Eye (tissue), 1 donor: ENCODE measurements around the gene SLC24A1.
A peak's percentile ranks its signal among the peaks of the same experiment; 100 is the strongest.

Experiments
- DNase-seq: peaks from one replicate; pipeline ENCODE4 v3.0.0-alpha.2; 2015

The SLC24A1 gene

GRCh38 chr15:65619626-65620290 is 2.0 kb upstream of the SLC24A1 start:
- DNase-seq = no peak

- DNase-seq = no peak
These were observed 905 bp upstream of the SLC24A1 start for GRCh38 chr15:65620833-65621232.

- DNase-seq = no peak
These were observed 1.4 kb downstream of the SLC24A1 start for GRCh38 chr15:65623103-65623502.

GRCh38 chr15:65626856-65627255 is 5.1 kb downstream of the SLC24A1 start:
- no peak for DNase-seq

- no peak for DNase-seq
These were observed 7.8 kb downstream of the SLC24A1 start for GRCh38 chr15:65629548-65629947.

- DNase-seq = no peak
These were observed 9.0 kb downstream of the SLC24A1 start for GRCh38 chr15:65630760-65631159.

GRCh38 chr15:65631503-65631902 is 9.8 kb downstream of the SLC24A1 start:
- no peak for DNase-seq

GRCh38 chr15:65632780-65633375 is 11.1 kb downstream of the SLC24A1 start:
- DNase-seq = no peak

GRCh38 chr15:65633752-65634151 is 12.0 kb downstream of the SLC24A1 start:
- no peak for DNase-seq

- DNase-seq = no peak
These were observed 12.6 kb downstream of the SLC24A1 start for GRCh38 chr15:65634356-65634755.

- no peak for DNase-seq
These were observed 16.4 kb downstream of the SLC24A1 start for GRCh38 chr15:65638109-65638508.

- peak; percentile 91 for DNase-seq
These were observed 16.9 kb downstream of the SLC24A1 start for GRCh38 chr15:65638681-65639089.

GRCh38 chr15:65639509-65639908 is 17.8 kb downstream of the SLC24A1 start:
- no peak for DNase-seq

GRCh38 chr15:65641768-65642475 is 20.2 kb downstream of the SLC24A1 start:
- peak; percentile 57 for DNase-seq

- DNase-seq = no peak
These were observed 20.9 kb downstream of the SLC24A1 start for GRCh38 chr15:65642594-65642993.

GRCh38 chr15:65644282-65644681 is 22.5 kb downstream of the SLC24A1 start:
- no peak for DNase-seq

GRCh38 chr15:65645392-65645791 is 23.7 kb downstream of the SLC24A1 start:
- no peak for DNase-seq

- DNase-seq = no peak
These were observed 24.7 kb downstream of the SLC24A1 start for GRCh38 chr15:65646486-65646885.

GRCh38 chr15:65650312-65651041 is 28.7 kb downstream of the SLC24A1 start:
- no peak for DNase-seq

GRCh38 chr15:65651042-65651322 is 29.2 kb downstream of the SLC24A1 start:
- no peak for DNase-seq

- no peak for DNase-seq
These were observed 30.4 kb downstream of the SLC24A1 start for GRCh38 chr15:65651831-65652749.

GRCh38 chr15:65653341-65653740 is 31.6 kb downstream of the SLC24A1 start:
- DNase-seq = no peak
